Kidney (tissue), 14 donors: ENCODE results near the gene PLEKHB1. TPM values are rescaled to one million over a fixed set of nuclear protein-coding genes. Genes with fewer than 3 reads are reported as not detected.

ENCODE experiments used
- DNase-seq, 5 donors: peaks; one replicate each; pipeline ENCODE4 v3.0.0-alpha.2; 2013 to 2020
- FAIRE-seq: peaks from 2 replicates; lab custom pipeline; 2012; peaks lifted over from hg19 to GRCh38; lab: Jason Lieb, UNC
- H3K27ac ChIP-seq, 2 donors: one replicate each; pipeline ENCODE4 v1.7.0; 2013; ENCODE audit warnings: low read depth in 2 of 2, low read length in 2 of 2, inconsistent platforms in 1 of 2
- H3K27me3 ChIP-seq: one replicate; pipeline ENCODE4 v1.7.1; 2013; ENCODE audit warnings: low read length, inconsistent platforms; ENCODE audit not compliant: control insufficient read depth, insufficient read depth
- H3K36me3 ChIP-seq, 3 donors: one replicate each; pipeline versions ENCODE4 v1.7.0 to v1.7.1; 2013; ENCODE audit warnings: low read length in 3 of 3, control low read depth in 1 of 3, inconsistent platforms in 1 of 3; ENCODE audit not compliant: insufficient read depth in 3 of 3, control insufficient read depth in 2 of 3
- H3K4me1 ChIP-seq, 3 donors: one replicate each; pipeline versions ENCODE4 v1.7.0 to v1.7.1; 2013; ENCODE audit warnings: low read length in 3 of 3, inconsistent platforms in 1 of 3, low read depth in 1 of 3; ENCODE audit not compliant: control insufficient read depth in 2 of 3, insufficient read depth in 2 of 3
- H3K4me3 ChIP-seq, 3 donors: one replicate each; pipeline versions ENCODE4 v1.7.0 to v1.8.1; 2013; ENCODE audit warnings: low read length in 3 of 3, control low read depth in 1 of 3, inconsistent platforms in 1 of 3
- H3K9ac ChIP-seq, 3 donors: one replicate each; pipeline versions ENCODE4 v1.7.0 to v1.7.1; 2013; ENCODE audit warnings: low read length in 3 of 3, control low read depth in 1 of 3, inconsistent platforms in 1 of 3
- H3K9me3 ChIP-seq, 3 donors: one replicate each; pipeline versions ENCODE4 v1.7.0 to v1.7.1; 2013; ENCODE audit warnings: low read length in 3 of 3, control low read depth in 1 of 3, inconsistent platforms in 1 of 3; ENCODE audit not compliant: control insufficient read depth in 2 of 3, insufficient read depth in 1 of 3
- CTCF ChIP-seq: IDR thresholded peaks from 3 replicates; pipeline ENCODE4 v1.5.1; 2012; ENCODE audit warnings: mild to moderate bottlenecking, moderate library complexity, borderline replicate concordance; ENCODE audit not compliant: insufficient read depth; ENCODE audit errors: extremely low read depth
- intact Hi-C: fragments of 100-400 bp; cut with DNase I; formaldehyde crosslinking; loops from one replicate; pipeline ENCODE4 v1.11.1; 2022
- polyA plus RNA-seq: library from polyadenylated mRNA; stranded (reverse); fragments of 350-450 nt; fragmentation: Illumina TruSeq; extraction: RNeasy Lipid Tissue Mini Kit (QIAGEN cat#74804); gene quantifications from one replicate; pipeline ENCODE4 v1.2.3, GENCODE V29; 2014; ENCODE audit warnings: low read depth, low replicate concordance; ENCODE audit not compliant: insufficient read depth
- total RNA-seq: library from RNA; stranded (reverse); fragmentation: NEBNext Ultra II Directional; extraction: Animal tissue kit (Norgen Biotek cat#: 25700); gene quantifications from one replicate; pipeline ENCODE4 v1.2.1, GENCODE V29; 2021
- donor health status: control.
- donor health status: control.
- donor health status: control.
- donor health status: control.
- donor health status: control.
- donor health status: DM: yes; HTN: yes; CAD: no.
- donor health status: Normal renal cell carcinoma (clear cell type).

Gene PLEKHB1
- total and polyA plus RNA-seq, 2 donors from 2014 or later, result 21.0 to 30.4 TPM

- FAIRE-seq (no peak), DNase-seq (no peak)
- no peak for TF ChIP-seq CTCF
- Histone ChIP-seq H3K27me3 (no peaks in the 10 kb centered on the region), H3K36me3 (no peaks in the 10 kb centered on the region), H3K9me3 (no peaks in the 10 kb centered on the region), H3K9ac (no peak overlapping the region), H3K4me3 (no peak overlapping the region), H3K27ac (no peak overlapping the region), H3K4me1 (no peaks in the 10 kb centered on the region)
- intact Hi-C loops, result loop anchor here (10.0 kb wide), 1 partner anchor 249 kb away; no protein-coding TSS in a partner anchor
These were observed 7.6 kb downstream of the PLEKHB1 start for GRCh38 chr11:73653996-73654395.

- Histone ChIP-seq H3K27ac (no peak overlapping the region), H3K36me3 (no peaks in the 10 kb centered on the region), H3K9ac (no peak overlapping the region), H3K4me3 (no peak overlapping the region), H3K27me3 (no peaks in the 10 kb centered on the region), H3K9me3 (no peaks in the 10 kb centered on the region), H3K4me1 (no peaks in the 10 kb centered on the region)
- no peak for TF ChIP-seq CTCF
- DNase-seq, result no peak
- intact Hi-C loops, result loop anchor here (10.0 kb wide), 1 partner anchor 250 kb away; no protein-coding TSS in a partner anchor
- FAIRE-seq, result no peak
These were observed 8.2 kb downstream of the PLEKHB1 start for GRCh38 chr11:73654482-73655021.

- Histone ChIP-seq H3K4me1 (peaks cover 0 to 3% (median 0%) of the 10 kb centered on the region in 3 donors), H3K36me3 (no peaks in the 10 kb centered on the region), H3K27me3 (no peaks in the 10 kb centered on the region), H3K9ac (no peak overlapping the region), H3K27ac (no peak overlapping the region), H3K4me3 (no peak overlapping the region), H3K9me3 (no peaks in the 10 kb centered on the region)
- intact Hi-C loops, result loop anchor here (10.0 kb wide), 1 partner anchor 251 kb away; no protein-coding TSS in a partner anchor
- DNase-seq (no peak), FAIRE-seq (no peak)
- no peak for TF ChIP-seq CTCF
These were observed 9.3 kb downstream of the PLEKHB1 start for GRCh38 chr11:73655686-73656085.
